Transverse colon (tissue), 4 donors: ENCODE data around the gene PSAP. TPM values are rescaled to one million over a fixed set of nuclear protein-coding genes. Genes with fewer than 3 reads are reported as not detected.

ENCODE experiments used
- DNase-seq: peaks from one replicate; pipeline ENCODE4 v3.0.0-alpha.2; 2019
- H3K27ac ChIP-seq, 4 donors: fragments of 200-600 bp; sonication (generic); 2 replicates each; pipeline ENCODE4 v1.5.1; 2016 to 2018; ENCODE audit warnings: inconsistent platforms in 4 of 4
- H3K27me3 ChIP-seq: fragments of 200-600 bp; sonication (generic); 2 replicates; pipeline ENCODE4 v1.5.1; 2017; ENCODE audit warnings: inconsistent platforms
- H3K36me3 ChIP-seq, 4 donors: fragments of 200-600 bp; sonication (generic); 2 replicates each; pipeline ENCODE4 v1.5.1; 2017 to 2019; ENCODE audit warnings: inconsistent platforms in 4 of 4
- H3K4me1 ChIP-seq, 4 donors: fragments of 200-600 bp; sonication (generic); 2 replicates each; pipeline ENCODE4 v1.5.1; 2017 to 2020; ENCODE audit warnings: inconsistent platforms in 4 of 4
- H3K4me3 ChIP-seq, 4 donors: fragments of 200-600 bp; sonication (generic); 1 replicate in 1 of 4; 2 replicates in 3 of 4; pipeline versions ENCODE4 v1.5.1 to v1.6.1; 2017 to 2019; ENCODE audit warnings: inconsistent platforms in 4 of 4
- H3K9me3 ChIP-seq, 2 donors: fragments of 200-600 bp; sonication (generic); 2 replicates each; pipeline ENCODE4 v1.5.1; 2017 to 2019; ENCODE audit warnings: inconsistent platforms in 2 of 2
- EP300 ChIP-seq: sonication (generic); formaldehyde crosslinking; IDR thresholded peaks from one replicate; pipeline ENCODE4 v1.6.1; 2017; ENCODE audit warnings: antibody characterized with exemption, low read depth
- POLR2A ChIP-seq: fragments of 450-650 bp; IDR thresholded peaks from one replicate; pipeline ENCODE4 v1.6.1; 2016; ENCODE audit warnings: antibody characterized with exemption, mild to moderate bottlenecking, moderate library complexity
- POLR2AphosphoS5 ChIP-seq, 3 donors: sonication (generic); formaldehyde crosslinking; IDR thresholded peaks; one replicate each; pipeline ENCODE4 v1.6.1; 2016; ENCODE audit warnings: antibody characterized with exemption in 3 of 3
- WGBS, 2 donors: methylation state at CpG; one replicate each; pipeline ENCODE4 v1.1.5; 2018; ENCODE audit warnings: low coverage in 1 of 2; 5-methylcytosine and 5-hydroxymethylcytosine counted together
- in situ Hi-C, 4 donors: fragments of 200-750 bp; cut with MboI; loops; one replicate each; pipeline versions ENCODE4 v1.15.0 to v1.15.1; 2017; ENCODE audit warnings: low sequenced_read_pairs in 3 of 4, low pct_ligation_motif_present in 1 of 4, low pct_unique_long_range_greater_than_20kb in 1 of 4
- intact Hi-C: fragments of 100-400 bp; cut with DNase I; formaldehyde crosslinking; loops from one replicate; pipeline ENCODE4 v1.15.1; 2023; ENCODE audit warnings: low total_unique reads
- total RNA-seq, 4 donors: library from RNA; depleted of rRNA; stranded (reverse); fragments of >200 nt; gene quantifications; one replicate each; pipeline ENCODE4 v1.1.0, GENCODE V29; 2016
- TF ChIP-seq, protein P1 (sequence below), 5 experiments: fragments of 200-600 bp in 3 of 5; fragments of 450-650 bp in 2 of 5; sonication (generic) in 3 of 5; IDR thresholded peaks; 1 replicate in 2 of 5; 2 replicates in 3 of 5; pipeline ENCODE4 v1.5.1; 2016 to 2017; ENCODE audit warnings: antibody characterized with exemption in 5 of 5, inconsistent platforms in 3 of 5, mild to moderate bottlenecking in 2 of 5, moderate library complexity in 1 of 5

Gene PSAP
- total RNA-seq, 4 donors from 2014 or later: 383 to 667 (median 478) TPM

DNA sequence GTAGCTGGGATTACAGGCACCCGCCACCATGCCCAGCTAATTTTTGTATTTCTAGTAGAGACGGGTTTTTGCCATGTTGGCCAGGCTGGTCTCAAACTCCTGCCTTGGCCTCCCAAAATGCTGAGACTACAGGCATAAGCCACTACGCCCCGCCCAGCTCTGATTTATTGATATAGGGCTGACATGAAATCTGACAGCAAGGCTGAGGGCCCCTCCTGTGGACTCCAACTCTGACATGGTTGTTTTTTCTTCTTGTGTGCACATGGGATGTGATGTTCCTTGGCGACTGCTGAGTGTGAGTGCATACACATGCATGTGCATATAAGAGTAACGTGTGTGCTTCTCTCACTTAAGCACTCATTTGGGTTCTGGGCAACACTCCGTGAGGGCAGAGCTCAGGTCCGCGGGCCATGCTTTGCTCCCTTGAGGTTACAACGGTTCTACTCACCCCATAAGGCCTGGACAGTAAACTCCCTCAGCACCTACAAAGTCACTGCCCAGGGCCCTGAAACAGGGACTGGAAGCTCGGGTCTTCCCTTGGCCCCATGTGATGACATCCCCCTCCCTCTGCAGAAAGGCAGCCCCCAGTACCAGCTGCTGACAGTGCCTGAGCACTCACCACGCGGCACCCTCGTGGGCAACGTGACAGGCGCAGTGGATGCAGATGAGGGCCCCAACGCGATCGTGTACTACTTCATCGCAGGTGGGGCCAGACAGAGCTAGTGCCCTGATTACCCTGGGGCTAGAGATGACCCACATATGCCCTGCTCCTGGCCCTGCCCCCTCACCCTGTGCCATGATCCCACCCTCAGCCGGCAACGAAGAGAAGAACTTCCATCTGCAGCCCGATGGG lies 44.1 kb downstream of the PSAP start:
- in situ Hi-C loops: loop anchor here (25.0 kb wide), 3 partner anchors 95 to 495 kb away; partner anchors contain the start of genes CDH23 (in 3 of the 4), C10orf105 (in 1 of the 4) and SLC29A3 (in 1 of the 4)
- WGBS, 2 donors: 86% methylated on average over 23 of the region's 23 CpGs; no CpG with 5 or more reads in 1 of the 2 donors
- H3K27ac ChIP-seq: no peak overlapping the region

DNA sequence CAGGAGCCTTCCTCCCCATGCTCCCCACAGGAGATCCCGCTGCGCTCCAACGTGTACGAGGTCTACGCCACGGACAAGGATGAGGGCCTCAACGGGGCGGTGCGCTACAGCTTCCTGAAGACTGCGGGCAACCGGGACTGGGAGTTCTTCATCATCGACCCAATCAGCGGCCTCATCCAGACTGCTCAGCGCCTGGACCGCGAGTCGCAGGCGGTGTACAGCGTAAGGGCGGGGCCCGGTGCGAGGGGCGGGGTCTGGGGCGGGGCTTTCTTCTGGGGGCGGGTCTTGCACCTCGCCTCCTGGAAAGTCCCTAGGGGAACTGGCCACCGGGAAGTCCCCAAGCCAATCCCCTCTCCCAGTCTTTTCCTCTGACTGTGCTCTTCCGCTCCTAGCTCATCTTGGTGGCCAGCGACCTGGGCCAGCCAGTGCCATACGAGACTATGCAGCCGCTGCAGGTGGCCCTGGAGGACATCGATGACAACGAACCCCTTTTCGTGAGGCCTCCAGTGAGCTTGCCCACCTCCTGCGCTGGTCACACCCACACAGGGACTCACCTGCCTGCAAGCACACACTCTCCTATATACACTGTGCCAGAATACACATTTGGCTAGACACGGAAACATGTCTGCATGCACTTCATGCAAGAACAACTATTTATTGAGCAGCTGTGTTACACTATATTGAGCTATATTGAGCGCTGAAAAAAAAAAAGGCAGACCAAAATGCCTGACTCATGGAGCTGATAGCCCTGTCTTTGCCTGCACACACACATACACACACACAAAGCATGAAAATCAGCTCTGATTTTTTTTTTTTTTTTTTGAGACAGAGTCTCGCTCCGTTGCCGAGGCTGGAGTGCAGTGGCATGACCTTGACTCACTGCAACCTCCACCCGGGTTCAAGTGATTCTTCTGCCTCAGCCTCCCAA lies 45.0 kb downstream of the PSAP start:
- 63 to 67% methylated on average over 1 to 24 of the region's 41 CpGs for WGBS, 2 donors
- intact Hi-C loops: loop anchor here (10.0 kb wide), 1 partner anchor 111 kb away; no protein-coding TSS in a partner anchor
- Histone ChIP-seq H3K4me3 (no peak overlapping the region), H3K27ac (peak overlapping the region in 2 of 4 donors; percentile 1 to 25), H3K9me3 (no peaks in the 10 kb centered on the region), H3K27me3 (no peaks in the 10 kb centered on the region), H3K4me1 (peaks cover 0 to 13% (median 0%) of the 10 kb centered on the region in 4 donors), H3K36me3 (no peaks in the 10 kb centered on the region)
- DNase-seq: peak; percentile 64
- in situ Hi-C loops: loop anchor here (25.0 kb wide), 3 partner anchors 94 to 494 kb away; partner anchors contain the start of genes CDH23 (in 3 of the 4), C10orf105 (in 1 of the 4) and SLC29A3 (in 1 of the 4)
- TF ChIP-seq POLR2A (peak; percentile 14), POLR2AphosphoS5 (IDR thresholded peaks at IDR 0.05) (no peak)
- TF ChIP-seq, protein P1, sequence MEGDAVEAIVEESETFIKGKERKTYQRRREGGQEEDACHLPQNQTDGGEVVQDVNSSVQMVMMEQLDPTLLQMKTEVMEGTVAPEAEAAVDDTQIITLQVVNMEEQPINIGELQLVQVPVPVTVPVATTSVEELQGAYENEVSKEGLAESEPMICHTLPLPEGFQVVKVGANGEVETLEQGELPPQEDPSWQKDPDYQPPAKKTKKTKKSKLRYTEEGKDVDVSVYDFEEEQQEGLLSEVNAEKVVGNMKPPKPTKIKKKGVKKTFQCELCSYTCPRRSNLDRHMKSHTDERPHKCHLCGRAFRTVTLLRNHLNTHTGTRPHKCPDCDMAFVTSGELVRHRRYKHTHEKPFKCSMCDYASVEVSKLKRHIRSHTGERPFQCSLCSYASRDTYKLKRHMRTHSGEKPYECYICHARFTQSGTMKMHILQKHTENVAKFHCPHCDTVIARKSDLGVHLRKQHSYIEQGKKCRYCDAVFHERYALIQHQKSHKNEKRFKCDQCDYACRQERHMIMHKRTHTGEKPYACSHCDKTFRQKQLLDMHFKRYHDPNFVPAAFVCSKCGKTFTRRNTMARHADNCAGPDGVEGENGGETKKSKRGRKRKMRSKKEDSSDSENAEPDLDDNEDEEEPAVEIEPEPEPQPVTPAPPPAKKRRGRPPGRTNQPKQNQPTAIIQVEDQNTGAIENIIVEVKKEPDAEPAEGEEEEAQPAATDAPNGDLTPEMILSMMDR (IDR thresholded peaks at IDR 0.05): no peak

More for the DNA sequence above, 44.1 kb downstream of the PSAP start:
- no peaks in the 10 kb centered on the region for H3K36me3 ChIP-seq
- DNase-seq: no peak
- peaks cover 0 to 16% (median 0%) of the 10 kb centered on the region in 4 donors for H3K4me1 ChIP-seq
- no peaks in the 10 kb centered on the region for H3K27me3 ChIP-seq
- TF ChIP-seq, protein P1 (IDR thresholded peaks at IDR 0.05): no peak
- TF ChIP-seq POLR2A (no peak), POLR2AphosphoS5 (IDR thresholded peaks at IDR 0.05) (no peak), EP300 (no peak)
- intact Hi-C loops: loop anchor here (10.0 kb wide), 1 partner anchor 112 kb away; no protein-coding TSS in a partner anchor
- H3K4me3 ChIP-seq: no peak overlapping the region
- no peaks in the 10 kb centered on the region for H3K9me3 ChIP-seq

DNA sequence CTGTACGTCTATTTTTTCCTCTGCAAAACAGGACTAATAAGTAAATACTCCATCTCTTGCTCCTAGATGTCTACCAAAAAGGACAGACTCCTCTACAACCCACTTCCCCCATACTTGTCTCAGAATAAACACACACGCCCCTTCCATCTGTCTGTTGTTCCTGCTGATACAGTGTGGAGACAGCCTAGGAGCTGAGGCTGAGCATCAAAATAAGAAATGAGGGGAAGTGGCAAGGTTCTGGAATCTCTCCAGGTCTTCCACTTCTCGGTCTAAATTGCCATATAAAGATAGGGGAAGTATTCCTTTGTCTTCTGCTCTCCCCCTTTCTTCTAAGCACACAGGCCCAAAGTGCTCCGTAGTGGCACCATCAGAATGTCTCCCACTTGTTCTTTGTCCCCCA lies 47.0 kb downstream of the PSAP start:
- H3K27me3 ChIP-seq: no peaks in the 10 kb centered on the region
- no peaks in the 10 kb centered on the region for H3K9me3 ChIP-seq
- no peak for DNase-seq
- H3K27ac ChIP-seq: no peak overlapping the region
- H3K36me3 ChIP-seq: no peaks in the 10 kb centered on the region
- in situ Hi-C loops (loop anchor here (25.0 kb wide), 3 partner anchors 92 to 492 kb away; partner anchors contain the start of genes CDH23 (in 3 of the 4), C10orf105 (in 1 of the 4) and SLC29A3 (in 1 of the 4)), intact Hi-C loops (loop anchor here (10.0 kb wide), 1 partner anchor 109 kb away; no protein-coding TSS in a partner anchor)
- no peak overlapping the region for H3K4me3 ChIP-seq
- 33 to 43% methylated on average over 3 to 4 of the region's 4 CpGs for WGBS, 2 donors
- H3K4me1 ChIP-seq: peaks cover 0 to 19% (median 0%) of the 10 kb centered on the region in 4 donors
- TF ChIP-seq POLR2AphosphoS5 (IDR thresholded peaks at IDR 0.05) (no peak), POLR2A (no peak), EP300 (no peak)
- TF ChIP-seq, protein P1 (IDR thresholded peaks at IDR 0.05): no peak
